Panc1 (cell line): ENCODE data around the gene APLNR. TPM values are rescaled to one million over a fixed set of nuclear protein-coding genes. Genes with fewer than 3 reads are reported as not detected.

ENCODE experiments used
- ATAC-seq: fragments of 200-7000 bp; cut with Tn5 transposase; 2 replicates; pipeline ENCODE4 v1.9.1; 2020; ENCODE audit warnings: mild to moderate bottlenecking, moderate library complexity
- BruUV-seq: library from RNA; stranded (reverse); fragments of 400-500 nt; replicated peaks from 2 replicates; lab custom pipeline; 2021; lab: Mats Ljungman, UMichigan
- CTCF ChIA-PET: fragments of 300-600 bp; sonication (Branson Sonifier 250); formaldehyde crosslinking; loops from one replicate; lab custom pipeline; 2022; ENCODE audit warnings: antibody characterized with exemption; lab: Charles Lee
- POLR2A ChIA-PET: fragments of 300-600 bp; sonication (Branson Sonifier 250); formaldehyde crosslinking; loops from one replicate; lab custom pipeline; 2022; ENCODE audit warnings: antibody characterized with exemption; lab: Charles Lee
- DNase-seq: peaks from one replicate; pipeline ENCODE4 v3.0.0-alpha.2; 2010; ENCODE audit warnings: low read depth, low spot score
- H3K27ac ChIP-seq: 2 replicates; pipeline ENCODE4 v1.5.1; 2011; ENCODE audit warnings: mild to moderate bottlenecking, low read length, inconsistent platforms
- H3K27me3 ChIP-seq: fragments of 200-500 bp; sonication (Bioruptor generic); 2 replicates; pipeline ENCODE4 v1.6.0; 2014; ENCODE audit warnings: low read length, inconsistent platforms; ENCODE audit not compliant: control insufficient read depth, insufficient read depth
- H3K36me3 ChIP-seq: fragments of 200-500 bp; sonication (Bioruptor generic); 2 replicates; pipeline ENCODE4 v1.5.1; 2014; ENCODE audit warnings: inconsistent platforms, mild to moderate bottlenecking, low read length, moderate library complexity; ENCODE audit not compliant: control insufficient read depth, insufficient read depth
- H3K4me1 ChIP-seq: 2 replicates; pipeline ENCODE4 v1.5.1; 2011; ENCODE audit warnings: inconsistent platforms, mild to moderate bottlenecking, low read length, moderate library complexity; ENCODE audit not compliant: control insufficient read depth, insufficient read depth
- H3K4me3 ChIP-seq, 2 experiments: 2 replicates each; pipeline ENCODE4 v1.5.1; 2011 to 2012; ENCODE audit warnings: low read depth in 2 of 2, low read length in 2 of 2, mild to moderate bottlenecking in 2 of 2, inconsistent platforms in 1 of 2, moderate library complexity in 1 of 2
- H3K9me3 ChIP-seq: fragments of 200-500 bp; sonication (Bioruptor generic); 2 replicates; pipeline ENCODE4 v1.5.1; 2014; ENCODE audit warnings: low read depth, mild to moderate bottlenecking, inconsistent platforms, low read length, moderate library complexity; ENCODE audit not compliant: control insufficient read depth, insufficient read depth
- POLR2AphosphoS5 ChIP-seq: IDR thresholded peaks from 2 replicates; pipeline ENCODE4 v1.6.1; 2012; ENCODE audit warnings: mild to moderate bottlenecking, low read depth, low read length, moderate library complexity
- REST ChIP-seq, 2 experiments: IDR thresholded peaks; 2 replicates each; pipeline ENCODE4 v1.6.1; 2011 to 2012; ENCODE audit warnings: low read depth in 2 of 2, control low read depth in 1 of 2, low read length in 1 of 2, mild to moderate bottlenecking in 1 of 2, moderate library complexity in 1 of 2; ENCODE audit not compliant: insufficient read depth in 1 of 2
- SIN3A ChIP-seq: IDR thresholded peaks from 2 replicates; pipeline ENCODE4 v1.6.1; 2012; ENCODE audit warnings: low read depth, mild to moderate bottlenecking, low read length, moderate library complexity, borderline replicate concordance; ENCODE audit not compliant: insufficient read depth
- TCF7L2 ChIP-seq: IDR thresholded peaks from 2 replicates; pipeline ENCODE4 v1.6.1; 2011; ENCODE audit warnings: mild to moderate bottlenecking, low read depth, low read length, inconsistent platforms
- in situ Hi-C: cut with HindIII; loops from 2 replicates; pipeline ENCODE4 v1.10.0; 2016; ENCODE audit warnings: low sequenced_read_pairs, low pct_unique_long_range_greater_than_20kb
- intact Hi-C: fragments of 100-400 bp; cut with micrococcal nuclease; formaldehyde crosslinking; loops from one replicate; pipeline ENCODE4 v1.10.0; 2022; ENCODE audit not compliant: unreplicated experiment
- total RNA-seq: library from RNA; stranded (reverse); gene quantifications from one replicate; pipeline ENCODE4 v1.2.1, GENCODE V29; 2021; ENCODE audit not compliant: unreplicated experiment
- TF ChIP-seq, protein P1 (sequence below): fragments of 450-650 bp; IDR thresholded peaks from 2 replicates; pipeline ENCODE4 v1.5.1; 2017; ENCODE audit warnings: mild to moderate bottlenecking

The APLNR gene
- total RNA-seq, 1 experiment from 2014 or later, result not detected

GRCh38 chr11:57279116-57279515, 42.1 kb upstream of the APLNR start:
- Histone ChIP-seq H3K36me3 (no peaks in the 10 kb centered on the region), H3K9me3 (no peaks in the 10 kb centered on the region), H3K27ac (no peak overlapping the region), H3K27me3 (no peaks in the 10 kb centered on the region), H3K4me3 (no peak overlapping the region), H3K4me1 (peaks cover 4% of the 10 kb centered on the region; the same call in 1 of the 2 replicates)
- in situ Hi-C loops, result no loop called here
- ATAC-seq, result no peak
- no peak for DNase-seq
- TF ChIP-seq, protein P1, sequence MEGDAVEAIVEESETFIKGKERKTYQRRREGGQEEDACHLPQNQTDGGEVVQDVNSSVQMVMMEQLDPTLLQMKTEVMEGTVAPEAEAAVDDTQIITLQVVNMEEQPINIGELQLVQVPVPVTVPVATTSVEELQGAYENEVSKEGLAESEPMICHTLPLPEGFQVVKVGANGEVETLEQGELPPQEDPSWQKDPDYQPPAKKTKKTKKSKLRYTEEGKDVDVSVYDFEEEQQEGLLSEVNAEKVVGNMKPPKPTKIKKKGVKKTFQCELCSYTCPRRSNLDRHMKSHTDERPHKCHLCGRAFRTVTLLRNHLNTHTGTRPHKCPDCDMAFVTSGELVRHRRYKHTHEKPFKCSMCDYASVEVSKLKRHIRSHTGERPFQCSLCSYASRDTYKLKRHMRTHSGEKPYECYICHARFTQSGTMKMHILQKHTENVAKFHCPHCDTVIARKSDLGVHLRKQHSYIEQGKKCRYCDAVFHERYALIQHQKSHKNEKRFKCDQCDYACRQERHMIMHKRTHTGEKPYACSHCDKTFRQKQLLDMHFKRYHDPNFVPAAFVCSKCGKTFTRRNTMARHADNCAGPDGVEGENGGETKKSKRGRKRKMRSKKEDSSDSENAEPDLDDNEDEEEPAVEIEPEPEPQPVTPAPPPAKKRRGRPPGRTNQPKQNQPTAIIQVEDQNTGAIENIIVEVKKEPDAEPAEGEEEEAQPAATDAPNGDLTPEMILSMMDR, result no peak
- TF ChIP-seq TCF7L2, result no peak
- TF ChIP-seq REST (IDR thresholded peaks at IDR 0.05; ENCODE audit: insufficient read depth in 1 of 2, low read depth in 2 of 2, low read length in 1 of 2), result no peak
- no peak for TF ChIP-seq POLR2AphosphoS5
- no peak for TF ChIP-seq SIN3A
- intact Hi-C loops, result no loop called here
- BruUV-seq, result no TSS peak
- POLR2A ChIA-PET, result no interaction called here
- CTCF ChIA-PET, result no interaction called here

GRCh38 chr11:57278721-57279095, 41.7 kb upstream of the APLNR start:
- ChIA-PET CTCF (interaction anchor here (0.5 kb wide), 1 partner anchor 71 kb away, joined by 6 read pairs; no protein-coding TSS in a partner anchor), POLR2A (no interaction called here)
- BruUV-seq, result no TSS peak
- no peak for TF ChIP-seq POLR2AphosphoS5
- no peak for TF ChIP-seq REST (IDR thresholded peaks at IDR 0.05; ENCODE audit: insufficient read depth in 1 of 2, low read depth in 2 of 2, low read length in 1 of 2)
- no peak for TF ChIP-seq SIN3A
- no peak for TF ChIP-seq TCF7L2
- TF ChIP-seq, protein P1, result no peak
- no peaks in the 10 kb centered on the region for H3K9me3 ChIP-seq
- ATAC-seq (no peak), DNase-seq (no peak)
- H3K27ac ChIP-seq, result no peak overlapping the region
- no peak overlapping the region for H3K4me3 ChIP-seq
- no peaks in the 10 kb centered on the region for H3K36me3 ChIP-seq
- H3K4me1 ChIP-seq, result peaks cover 4% of the 10 kb centered on the region; the same call in 1 of the 2 replicates
- intact Hi-C loops, result no loop called here
- no peaks in the 10 kb centered on the region for H3K27me3 ChIP-seq
- in situ Hi-C loops, result no loop called here
